ENCODE measurements around the gene STK17B.

DNA sequence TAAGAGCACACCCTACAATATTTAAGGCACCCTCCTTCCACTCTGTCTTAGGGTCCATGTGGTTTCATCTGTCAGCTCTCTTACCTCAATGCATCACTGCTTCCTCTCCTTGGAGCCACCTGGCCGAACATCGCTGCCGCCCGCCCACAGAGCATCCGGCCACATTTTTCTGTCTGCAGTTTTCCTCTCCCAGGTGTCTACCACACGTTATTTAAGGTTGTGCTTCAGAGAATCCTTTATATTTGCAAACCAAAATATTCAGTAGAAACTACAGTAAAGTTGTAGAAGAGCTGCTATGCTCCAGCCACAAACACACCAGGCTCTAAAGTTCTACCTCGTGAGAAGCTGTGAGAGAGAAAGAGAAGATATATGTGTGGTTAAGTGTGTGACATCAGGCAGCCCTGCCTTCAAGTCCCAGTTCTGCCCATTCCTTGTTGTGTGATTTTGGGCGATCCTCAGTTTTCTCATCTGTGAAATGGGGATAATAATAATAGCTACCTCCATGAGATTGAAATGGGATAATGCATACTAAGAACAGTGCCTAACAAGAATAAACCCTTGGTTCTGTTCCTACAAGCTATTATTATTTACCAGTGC lies 4.9 kb upstream of the STK17B start:
- TF ChIP-seq, protein P1, sequence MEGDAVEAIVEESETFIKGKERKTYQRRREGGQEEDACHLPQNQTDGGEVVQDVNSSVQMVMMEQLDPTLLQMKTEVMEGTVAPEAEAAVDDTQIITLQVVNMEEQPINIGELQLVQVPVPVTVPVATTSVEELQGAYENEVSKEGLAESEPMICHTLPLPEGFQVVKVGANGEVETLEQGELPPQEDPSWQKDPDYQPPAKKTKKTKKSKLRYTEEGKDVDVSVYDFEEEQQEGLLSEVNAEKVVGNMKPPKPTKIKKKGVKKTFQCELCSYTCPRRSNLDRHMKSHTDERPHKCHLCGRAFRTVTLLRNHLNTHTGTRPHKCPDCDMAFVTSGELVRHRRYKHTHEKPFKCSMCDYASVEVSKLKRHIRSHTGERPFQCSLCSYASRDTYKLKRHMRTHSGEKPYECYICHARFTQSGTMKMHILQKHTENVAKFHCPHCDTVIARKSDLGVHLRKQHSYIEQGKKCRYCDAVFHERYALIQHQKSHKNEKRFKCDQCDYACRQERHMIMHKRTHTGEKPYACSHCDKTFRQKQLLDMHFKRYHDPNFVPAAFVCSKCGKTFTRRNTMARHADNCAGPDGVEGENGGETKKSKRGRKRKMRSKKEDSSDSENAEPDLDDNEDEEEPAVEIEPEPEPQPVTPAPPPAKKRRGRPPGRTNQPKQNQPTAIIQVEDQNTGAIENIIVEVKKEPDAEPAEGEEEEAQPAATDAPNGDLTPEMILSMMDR (IDR thresholded peaks at IDR 0.05; ENCODE audit: low read depth, low read length, poor library complexity, severe bottlenecking), result no peak
- no peak for TF ChIP-seq EZH2phosphoT487 (IDR thresholded peaks at IDR 0.05; ENCODE audit: borderline replicate concordance, low read length)
